Stimulated activated CD4-positive, alpha-beta T cell treated with anti-CD3 and anti-CD28 coated beads, Interleukin-12 subunit alpha, Interleukin-12 subunit beta, amount 100 ng/mL, for 24 hours (primary cell): ENCODE measurements around the gene ILKAP.

Experiments used
- DNase-seq, 2 experiments: peaks; one replicate each; pipeline ENCODE4 v3.0.0-alpha.2; 2020; ENCODE audit warnings: low read depth in 2 of 2

ILKAP gene

GRCh38 chr2:238122287-238123217 lies 80.9 kb downstream of the ILKAP start:
- no peak for DNase-seq

GRCh38 chr2:238121511-238122286 lies 81.8 kb downstream of the ILKAP start:
- no peak for DNase-seq

GRCh38 chr2:238120463-238121298 lies 82.8 kb downstream of the ILKAP start:
- no peak for DNase-seq
